GM18520 (cell line): ENCODE data around the gene WDPCP.
"Not testable (repeated sequence)": the region's sequence is repeated elsewhere in the genome, so short reads cannot be mapped to it uniquely, and the experiment has no call there.

Experiments used
- ATAC-seq: cut with Tn5 transposase; IDR thresholded peaks from one replicate; pipeline ENCODE4 v1.9.1; 2021; ENCODE audit not compliant: unreplicated experiment

WDPCP gene, protein sequence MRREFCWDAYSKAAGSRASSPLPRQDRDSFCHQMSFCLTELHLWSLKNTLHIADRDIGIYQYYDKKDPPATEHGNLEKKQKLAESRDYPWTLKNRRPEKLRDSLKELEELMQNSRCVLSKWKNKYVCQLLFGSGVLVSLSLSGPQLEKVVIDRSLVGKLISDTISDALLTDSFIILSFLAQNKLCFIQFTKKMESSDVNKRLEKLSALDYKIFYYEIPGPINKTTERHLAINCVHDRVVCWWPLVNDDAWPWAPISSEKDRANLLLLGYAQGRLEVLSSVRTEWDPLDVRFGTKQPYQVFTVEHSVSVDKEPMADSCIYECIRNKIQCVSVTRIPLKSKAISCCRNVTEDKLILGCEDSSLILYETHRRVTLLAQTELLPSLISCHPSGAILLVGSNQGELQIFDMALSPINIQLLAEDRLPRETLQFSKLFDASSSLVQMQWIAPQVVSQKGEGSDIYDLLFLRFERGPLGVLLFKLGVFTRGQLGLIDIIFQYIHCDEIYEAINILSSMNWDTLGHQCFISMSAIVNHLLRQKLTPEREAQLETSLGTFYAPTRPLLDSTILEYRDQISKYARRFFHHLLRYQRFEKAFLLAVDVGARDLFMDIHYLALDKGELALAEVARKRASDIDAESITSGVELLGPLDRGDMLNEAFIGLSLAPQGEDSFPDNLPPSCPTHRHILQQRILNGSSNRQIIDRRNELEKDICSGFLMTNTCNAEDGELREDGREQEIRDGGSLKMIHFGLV

GRCh38 chr2:63588385-63589147, at the start of gene WDPCP, which contains the start of gene MDH1:
Gene WDPCP, minus strand, starts transcription at chr2:63588477. Its CDS starts 206 bp downstream, at chr2:63588271.
Gene MDH1, plus strand, starts transcription at chr2:63588963. Its CDS starts 81 bp downstream, at chr2:63589044.
- peak; percentile 86 for ATAC-seq

DNA sequence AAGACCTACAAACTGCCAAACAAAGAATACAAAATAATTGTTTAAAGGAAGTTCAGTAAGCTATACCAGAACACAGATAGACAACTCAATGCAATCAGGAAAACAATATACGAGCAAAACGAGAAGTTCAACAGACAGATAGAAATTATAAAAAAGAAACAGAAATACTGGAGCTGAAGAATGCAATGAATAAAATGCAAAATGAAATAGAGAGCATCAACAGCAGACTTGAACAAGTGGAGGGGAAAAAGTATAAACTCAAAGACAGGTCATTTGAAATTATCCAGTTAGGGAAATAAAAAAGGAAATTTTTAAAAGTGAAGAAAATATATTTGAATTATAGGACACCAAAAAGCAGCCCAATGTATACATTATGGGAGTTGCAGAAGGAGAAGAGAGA, 44.1 kb upstream of the WDPCP start:
- no peak for ATAC-seq

- ATAC-seq, result no peak
Measured at GRCh38 chr2:63631501-63631900, 43.2 kb upstream of the WDPCP start.

- no peak for ATAC-seq
Measured at GRCh38 chr2:63628403-63628942, 40.2 kb upstream of the WDPCP start.

DNA sequence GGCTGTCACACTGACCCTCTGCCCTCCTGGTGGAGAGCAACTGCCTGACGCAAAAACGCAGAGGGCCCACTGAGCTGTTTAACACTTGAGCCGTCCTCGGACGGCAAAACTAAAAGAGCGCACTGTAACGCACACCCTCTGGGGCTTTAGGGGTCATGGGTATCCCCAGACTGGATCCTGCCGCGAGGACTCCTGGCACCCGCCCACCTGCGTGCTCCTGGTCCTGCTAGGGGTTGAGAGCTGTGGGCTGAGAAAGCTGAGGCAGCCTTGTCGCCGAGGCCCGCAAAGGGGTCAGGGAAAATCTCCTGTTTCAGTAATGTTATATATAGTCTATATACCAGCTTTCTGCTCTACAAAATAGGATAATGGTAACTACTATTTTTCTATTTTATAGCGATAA, 39.6 kb upstream of the WDPCP start:
- ATAC-seq, result no peak

GRCh38 chr2:63623763-63624162, 35.5 kb upstream of the WDPCP start:
- not testable (repeated sequence) for ATAC-seq

- ATAC-seq, result no peak
Measured at GRCh38 chr2:63622751-63623150, 34.5 kb upstream of the WDPCP start.

DNA sequence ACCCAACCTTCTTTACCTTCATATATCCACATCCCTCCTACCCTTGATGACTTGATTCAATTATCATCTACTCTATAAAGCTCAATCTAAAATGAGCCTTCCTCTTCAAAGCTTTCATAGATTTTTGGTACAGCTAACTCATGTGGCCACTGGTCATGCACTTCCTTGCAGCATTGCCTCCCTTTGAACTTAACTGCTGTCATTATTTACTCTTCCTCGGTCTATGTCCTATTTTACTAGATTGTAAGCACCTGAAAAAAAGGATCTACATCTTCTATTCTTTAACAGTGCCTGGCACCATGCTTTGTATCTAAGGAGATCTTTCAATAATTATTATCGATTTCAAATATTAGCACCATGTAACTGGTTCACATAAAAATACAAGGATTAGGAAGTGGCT, 31.1 kb upstream of the WDPCP start:
- ATAC-seq, result no peak

DNA sequence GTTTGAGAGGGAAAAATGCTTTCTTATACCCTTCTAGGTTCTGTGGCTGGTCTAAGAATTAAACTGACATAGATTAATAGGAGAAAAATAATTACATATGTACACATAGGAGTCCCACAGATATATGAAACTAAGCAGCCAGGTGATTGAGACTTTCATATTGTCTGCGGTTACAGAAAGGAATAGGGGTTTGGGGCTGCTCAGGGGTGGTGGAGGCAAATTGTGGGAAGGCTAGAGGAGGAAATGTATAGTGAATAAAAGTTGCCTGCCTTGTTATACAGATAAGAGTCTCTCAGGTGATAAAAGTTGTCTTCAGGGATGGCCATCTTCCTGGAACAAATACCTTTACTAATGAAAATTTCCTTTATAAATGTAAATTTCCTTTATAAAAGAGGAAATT, 29.1 kb upstream of the WDPCP start:
- ATAC-seq, result no peak

GRCh38 chr2:63614983-63615945, 27.0 kb upstream of the WDPCP start:
- no peak for ATAC-seq

DNA sequence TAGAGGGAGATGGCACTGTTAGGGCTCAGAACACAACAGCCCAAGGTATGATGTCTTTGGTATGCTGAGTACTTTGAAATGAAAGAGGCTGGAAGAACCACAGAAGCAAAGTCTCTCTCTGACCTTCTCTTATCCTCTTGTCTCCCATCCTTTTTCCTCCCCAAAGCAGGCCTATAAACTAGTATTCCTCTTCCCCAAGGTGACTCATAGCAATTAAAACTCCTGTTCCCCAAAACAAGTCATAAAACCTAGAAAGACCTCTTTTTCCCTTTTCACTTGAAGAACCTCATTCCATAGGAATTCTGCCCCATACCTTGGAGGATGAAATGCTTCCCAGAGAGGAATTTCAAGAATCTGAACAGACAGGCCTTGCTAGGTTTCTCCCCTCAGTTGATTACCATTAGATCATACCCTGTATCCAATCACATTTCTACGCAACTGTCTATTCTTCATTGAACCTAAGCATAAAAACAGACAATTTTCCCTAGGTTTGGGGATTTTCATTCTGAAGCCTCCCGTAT, 26.2 kb upstream of the WDPCP start:
- no peak for ATAC-seq

GRCh38 chr2:63613391-63613901, 25.2 kb upstream of the WDPCP start:
- no peak for ATAC-seq

DNA sequence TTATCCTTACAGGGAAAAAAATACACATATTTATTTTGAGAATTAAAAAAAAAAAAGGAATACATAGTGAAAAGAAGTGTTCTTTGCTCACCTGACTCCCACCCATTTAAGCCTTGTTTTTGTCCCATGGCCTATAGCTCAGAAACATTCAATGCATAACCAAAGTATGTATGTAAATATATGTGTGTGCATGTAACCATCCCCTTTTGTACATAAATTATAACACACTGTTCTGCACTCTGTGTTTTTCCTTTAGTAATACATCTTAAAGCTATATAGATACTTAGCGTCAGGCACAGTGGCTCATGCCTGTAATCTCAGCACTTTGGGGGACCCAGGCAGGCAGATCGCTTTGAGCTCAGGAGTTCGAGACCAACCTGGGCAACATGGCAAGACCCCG, 22.2 kb upstream of the WDPCP start:
- no peak for ATAC-seq

DNA sequence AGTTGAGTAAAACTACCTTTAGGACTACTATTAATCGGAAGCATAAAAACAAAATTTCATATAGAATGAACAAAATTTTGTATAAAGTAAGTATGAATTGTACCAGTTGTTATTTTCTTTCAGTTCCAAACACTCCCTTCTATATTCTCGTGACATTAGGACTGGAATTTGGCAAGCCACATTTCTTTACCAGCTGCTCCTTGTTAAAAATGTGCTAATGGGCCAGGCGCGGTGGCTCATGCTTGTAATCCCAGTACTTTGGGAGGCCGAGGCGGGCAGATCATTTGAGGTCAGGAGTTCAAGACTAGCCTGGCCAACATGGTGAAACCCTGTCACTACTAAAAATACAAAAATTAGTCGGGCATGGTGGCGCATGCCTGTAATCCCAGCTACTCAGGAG, 20.6 kb upstream of the WDPCP start:
- ATAC-seq, result not testable (repeated sequence)

DNA sequence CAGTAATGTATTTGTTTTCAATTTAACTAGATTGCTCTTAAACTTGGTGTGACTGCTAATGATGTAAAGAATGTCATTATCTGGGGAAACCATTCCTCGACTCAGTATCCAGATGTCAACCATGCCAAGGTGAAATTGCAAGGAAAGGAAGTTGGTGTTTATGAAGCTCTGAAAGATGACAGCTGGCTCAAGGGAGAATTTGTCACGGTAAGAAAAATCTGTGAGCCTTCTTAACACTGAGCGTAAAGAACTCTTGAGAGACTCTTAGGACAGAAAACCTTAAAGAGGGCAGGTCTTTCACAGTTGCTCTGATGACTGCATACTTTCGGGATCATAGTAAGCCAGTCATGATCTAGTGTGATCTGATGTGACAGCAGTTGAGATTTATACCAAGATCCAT, 16.4 kb upstream of the WDPCP start:
- no peak for ATAC-seq

DNA sequence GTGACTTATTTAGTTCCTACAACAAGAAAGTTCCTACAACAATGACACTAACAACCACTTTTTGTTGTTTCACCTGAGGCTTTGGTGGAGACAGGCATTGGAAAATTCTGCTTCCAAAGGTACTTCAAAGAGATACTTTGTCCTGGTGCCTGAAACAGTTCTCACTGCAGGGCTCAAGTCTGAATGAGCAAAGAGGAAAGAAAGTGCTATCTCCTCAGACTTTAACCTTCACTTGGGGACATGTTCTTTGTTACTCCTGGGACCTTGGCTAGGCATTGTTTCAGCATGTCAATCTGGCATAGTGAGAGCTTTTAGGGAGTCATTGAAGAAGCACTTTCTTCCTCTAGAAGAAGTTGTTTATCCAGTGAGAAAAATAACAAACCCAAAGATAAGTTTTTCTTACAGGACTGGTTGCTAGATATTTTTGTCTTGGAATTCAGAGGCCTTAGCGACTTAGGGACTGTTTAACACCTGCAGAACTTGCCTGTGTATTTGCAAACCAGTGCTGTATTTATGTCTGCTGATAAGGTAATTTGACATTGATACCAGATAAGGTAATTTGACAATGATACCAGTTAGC, 12.7 kb upstream of the WDPCP start:
- ATAC-seq, result no peak

- ATAC-seq, result no peak
Measured at GRCh38 chr2:63598981-63599380, 10.7 kb upstream of the WDPCP start.

- ATAC-seq, result no peak
Measured at GRCh38 chr2:63596401-63596883, 8.2 kb upstream of the WDPCP start.

GRCh38 chr2:63594660-63595059, 6.4 kb upstream of the WDPCP start:
- no peak for ATAC-seq
